ENCODE data around the gene LIN7C. TPM values are rescaled to one million over a fixed set of nuclear protein-coding genes. Genes with fewer than 3 reads are reported as not detected.

LIN7C gene
- total RNA-seq, 1 experiment from 2014 or later: 31.1 TPM

DNA sequence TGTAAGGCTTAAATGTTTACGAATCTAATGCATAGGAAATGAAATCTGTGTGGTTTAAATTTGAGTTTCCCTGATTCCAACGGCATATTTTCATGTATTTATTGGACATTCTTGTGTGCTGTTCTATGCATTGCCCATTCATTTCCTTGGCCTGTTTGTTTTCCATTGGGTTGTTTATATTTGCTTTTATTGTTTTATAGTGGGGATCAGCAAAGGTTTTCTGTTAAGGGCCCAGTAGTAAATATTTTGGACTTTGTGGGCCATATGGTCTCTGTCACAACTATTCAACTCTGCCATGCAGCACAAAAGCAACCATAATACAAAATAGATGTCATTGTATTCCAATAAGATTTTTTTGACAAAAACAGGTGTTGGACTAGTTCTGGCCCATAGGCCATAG lies 28.7 kb downstream of the LIN7C start:
- in situ Hi-C loops (cut with HindIII; ENCODE audit: low pct_unique_long_range_greater_than_20kb, low sequenced_read_pairs): no loop called here
- no peak for DNase-seq (ENCODE audit: low read depth, low spot score)

DNA sequence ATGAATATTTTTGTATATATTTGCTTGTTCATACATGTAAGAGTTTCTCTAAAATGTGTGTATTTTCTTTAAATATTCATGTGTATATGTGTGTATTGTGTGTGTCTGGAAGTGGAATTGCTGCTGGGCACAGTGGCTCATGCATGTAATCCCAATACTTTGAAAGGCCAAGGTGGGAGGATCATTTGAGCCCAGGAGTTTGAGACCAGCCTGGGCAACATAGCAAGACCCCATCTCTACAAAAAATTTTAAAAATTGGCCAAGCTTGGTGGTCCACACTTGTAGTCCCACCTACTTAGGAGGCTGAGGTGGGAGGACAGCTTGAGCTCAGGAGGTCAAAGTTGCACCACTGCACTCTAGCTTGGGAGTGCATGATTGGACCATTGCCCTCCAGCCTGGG lies 29.3 kb downstream of the LIN7C start:
- in situ Hi-C loops (cut with HindIII; ENCODE audit: low pct_unique_long_range_greater_than_20kb, low sequenced_read_pairs): no loop called here
- DNase-seq (ENCODE audit: low read depth, low spot score): no peak

DNA sequence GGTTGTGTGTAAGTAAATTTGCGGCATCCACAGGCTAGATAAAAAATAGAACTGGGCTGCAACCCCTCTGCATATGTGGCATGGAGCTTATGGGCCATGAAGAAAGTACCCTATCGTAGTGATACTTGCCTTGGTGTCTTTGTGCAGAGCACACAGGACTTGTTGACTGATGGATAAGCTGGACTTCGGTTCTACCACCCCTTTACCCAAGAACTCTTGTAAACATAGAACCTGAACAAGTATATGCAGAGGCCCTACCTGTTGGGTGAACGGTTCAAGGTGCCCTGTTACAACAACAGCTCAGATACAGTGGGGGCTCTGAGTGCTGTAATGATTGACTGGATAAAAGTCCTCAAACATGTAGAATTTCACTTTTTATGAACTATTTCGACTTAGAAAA lies 30.9 kb downstream of the LIN7C start:
- in situ Hi-C loops (cut with HindIII; ENCODE audit: low pct_unique_long_range_greater_than_20kb, low sequenced_read_pairs): no loop called here
- no peak for DNase-seq (ENCODE audit: low read depth, low spot score)

DNA sequence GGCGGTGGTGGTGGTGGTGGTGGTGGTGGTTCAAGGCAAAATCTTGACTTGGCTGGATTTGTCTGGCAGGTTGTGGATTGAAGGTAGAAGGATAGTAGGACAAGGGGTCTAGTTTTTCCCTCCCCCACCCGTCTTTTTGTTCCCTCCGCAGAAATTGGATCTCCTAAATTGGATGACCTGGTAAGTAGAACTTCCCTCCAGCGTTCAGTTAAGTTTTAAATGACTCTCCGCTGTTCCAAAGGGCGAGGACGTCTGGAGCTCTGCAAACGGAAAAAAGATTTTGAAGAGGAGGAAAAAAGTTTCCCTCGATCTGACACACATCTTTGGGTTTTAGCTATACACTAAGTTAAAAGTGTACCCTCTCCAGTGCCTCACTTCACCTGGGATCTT lies 33.6 kb downstream of the LIN7C start:
- no peak for DNase-seq (ENCODE audit: low read depth, low spot score)
- in situ Hi-C loops (cut with HindIII; ENCODE audit: low pct_unique_long_range_greater_than_20kb, low sequenced_read_pairs): no loop called here

DNA sequence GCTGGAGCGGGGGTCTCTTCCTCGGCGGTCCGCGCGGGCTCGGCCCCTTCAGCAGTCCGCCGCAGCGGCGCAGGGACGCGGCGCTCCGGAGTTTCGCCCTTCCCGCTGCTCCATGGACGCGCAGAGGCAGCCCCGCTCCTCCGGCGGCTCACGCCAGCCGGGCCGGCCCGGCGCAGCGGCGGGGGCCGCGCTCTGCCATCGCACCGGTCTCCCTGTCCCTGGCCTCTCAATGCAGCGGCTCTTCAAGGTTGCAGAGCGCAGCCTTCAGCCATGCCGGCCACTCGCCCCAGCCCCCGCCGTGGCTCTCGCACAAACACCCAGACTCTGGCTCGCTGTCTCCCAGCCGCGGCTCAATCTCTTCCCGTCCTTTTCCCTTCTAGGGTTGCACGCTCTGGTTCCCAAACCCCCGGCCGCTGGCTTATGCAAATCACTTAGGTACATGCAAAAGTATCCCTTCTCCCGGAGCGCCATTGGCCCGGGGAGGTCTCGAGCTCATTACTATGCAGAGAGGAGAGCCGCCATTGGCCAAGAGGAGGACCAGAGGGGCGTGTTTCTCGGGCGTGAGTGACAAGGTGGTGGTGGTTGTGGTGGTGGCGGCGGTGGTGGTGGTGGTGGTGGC lies 34.1 kb downstream of the LIN7C start, which contains the start of gene LGR4:
Gene LGR4, minus strand, starts transcription at position 393 of the 619 bp plus-strand sequence. CDS start 488 bp downstream, outside the sequence.
- DNase-seq (ENCODE audit: low read depth, low spot score): peak; percentile 95
- in situ Hi-C loops (cut with HindIII; ENCODE audit: low pct_unique_long_range_greater_than_20kb, low sequenced_read_pairs): no loop called here

DNA sequence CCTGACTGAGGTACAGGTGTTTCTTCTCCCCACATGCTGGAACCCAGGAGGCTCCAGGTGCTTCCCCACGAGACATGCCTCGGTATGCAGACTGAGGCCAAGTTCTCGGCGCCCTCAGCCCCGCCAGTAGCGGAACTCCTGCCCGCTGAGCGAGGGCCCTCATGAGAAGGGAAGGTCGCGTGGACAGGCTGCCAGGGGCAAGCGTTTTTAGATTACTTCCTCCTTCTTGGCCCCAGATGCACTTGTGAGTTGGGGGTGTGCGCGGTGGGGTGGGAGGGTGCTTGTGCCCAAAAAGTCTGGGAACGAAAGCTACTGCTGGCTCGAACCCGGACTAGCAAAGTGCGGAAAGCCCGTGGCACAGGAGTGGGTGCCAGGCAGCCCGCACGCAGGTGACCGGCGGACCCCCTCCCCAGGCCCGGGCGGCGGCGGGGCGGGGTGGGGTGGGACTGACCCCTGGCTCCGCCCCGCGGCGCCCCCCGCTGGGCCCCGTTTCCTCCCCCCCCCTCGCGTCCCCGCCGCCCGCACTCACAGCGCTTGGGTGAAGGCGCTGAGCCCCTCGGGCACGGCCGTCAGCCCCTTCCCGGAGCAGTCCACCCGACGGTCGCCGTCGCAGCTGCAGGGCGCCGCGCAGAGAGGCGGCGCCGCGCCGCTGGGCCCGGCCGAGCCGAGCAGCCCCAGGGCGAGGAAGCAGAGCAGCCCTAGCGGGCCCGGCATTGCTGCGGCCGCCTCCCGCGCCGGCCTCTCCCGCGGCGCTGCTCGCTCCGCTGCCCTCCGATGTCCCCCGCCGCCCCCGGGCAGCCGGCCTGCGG lies 34.8 kb downstream of the LIN7C start:
- no peak for DNase-seq (ENCODE audit: low read depth, low spot score)
- in situ Hi-C loops (cut with HindIII; ENCODE audit: low pct_unique_long_range_greater_than_20kb, low sequenced_read_pairs): no loop called here

DNA sequence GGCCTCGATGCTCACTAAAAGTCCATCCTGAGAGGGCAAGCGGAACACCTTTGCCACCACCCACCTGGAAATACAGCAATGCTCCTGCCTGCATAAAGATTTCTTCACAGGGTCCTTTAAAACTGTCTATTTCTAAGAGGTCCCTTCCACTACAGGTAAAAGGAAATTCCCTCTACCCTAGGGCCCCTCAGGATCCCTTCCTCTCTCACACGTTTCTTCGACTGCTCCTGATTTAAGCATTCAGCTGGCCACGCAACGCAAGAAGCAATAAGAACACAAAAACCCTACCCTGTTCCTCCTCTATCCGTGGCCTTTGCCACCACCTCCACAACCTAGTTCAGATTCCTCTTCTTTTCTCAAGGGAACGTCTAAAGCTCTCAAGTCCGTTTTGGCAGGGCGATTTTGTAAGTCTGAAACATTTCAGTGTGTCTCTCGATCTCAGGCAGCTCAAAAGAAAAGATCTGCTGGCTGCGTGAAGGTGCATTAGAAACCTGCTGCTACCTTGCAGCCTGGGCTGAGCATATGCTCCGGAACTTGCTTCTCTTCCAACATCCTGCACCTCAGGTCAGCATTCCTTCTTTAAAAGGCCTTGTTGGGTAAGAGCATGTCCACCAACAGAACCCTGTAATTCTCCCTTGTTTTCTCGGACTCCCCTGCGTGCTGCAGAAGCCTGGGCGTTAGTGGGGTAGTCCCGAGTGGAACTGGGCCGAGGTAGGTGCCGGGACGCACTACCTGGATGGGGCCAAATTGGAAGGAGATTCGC lies 35.6 kb downstream of the LIN7C start:
- in situ Hi-C loops (cut with HindIII; ENCODE audit: low pct_unique_long_range_greater_than_20kb, low sequenced_read_pairs): no loop called here
- no peak for DNase-seq (ENCODE audit: low read depth, low spot score)

DNA sequence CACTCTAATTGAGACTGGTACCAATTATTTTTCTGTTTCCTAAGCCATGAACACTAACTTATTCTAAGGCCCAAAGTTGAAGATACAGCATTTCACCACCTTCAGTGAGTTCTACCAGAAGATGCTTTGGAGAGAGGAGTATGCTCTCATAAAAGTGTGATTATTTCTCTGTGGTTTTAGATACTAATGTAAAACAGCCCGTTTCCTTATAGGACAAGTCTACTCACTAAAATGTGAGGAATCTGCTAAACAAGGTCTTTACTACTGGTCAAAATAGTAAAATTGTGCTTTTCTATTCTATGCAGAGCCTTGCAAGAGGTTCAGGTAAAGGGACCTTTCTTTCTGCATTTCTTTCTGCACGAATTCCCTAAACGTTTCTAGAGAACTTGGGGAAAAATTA lies 36.4 kb downstream of the LIN7C start:
- in situ Hi-C loops (cut with HindIII; ENCODE audit: low pct_unique_long_range_greater_than_20kb, low sequenced_read_pairs): no loop called here

DNA sequence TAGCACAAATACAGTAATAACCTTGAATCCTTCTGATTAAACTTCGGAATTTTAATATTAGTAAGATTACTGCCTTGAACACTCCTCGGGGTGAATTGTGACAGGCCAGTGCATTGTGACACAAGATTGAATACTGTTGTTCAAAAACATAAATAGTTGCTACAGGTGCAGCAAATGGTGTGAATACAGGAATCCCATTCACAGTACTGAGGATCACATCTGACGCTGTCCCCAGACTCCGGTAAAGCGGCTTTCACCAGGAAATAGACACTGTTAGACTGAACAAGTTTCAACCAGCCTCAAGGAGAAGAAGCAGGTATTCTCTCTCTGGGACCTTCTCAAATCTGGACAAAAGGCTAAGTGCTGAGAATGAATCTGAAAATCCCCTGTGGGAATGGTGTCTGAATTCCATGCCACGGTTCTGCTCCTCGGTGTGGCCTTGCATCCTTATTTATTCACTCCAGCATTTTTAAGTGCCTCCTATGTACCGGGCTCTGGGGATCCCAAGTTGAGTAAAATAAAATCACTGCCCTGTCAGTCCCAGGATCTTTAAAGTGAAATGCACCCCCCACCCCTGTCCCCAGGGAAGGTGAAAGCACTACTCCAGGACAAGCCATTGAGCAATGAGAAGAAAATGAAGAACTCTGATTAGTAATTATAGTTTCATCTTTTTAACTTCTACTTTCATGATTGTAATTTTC lies 37.4 kb downstream of the LIN7C start:
- DNase-seq (ENCODE audit: low read depth, low spot score): no peak
- in situ Hi-C loops (cut with HindIII; ENCODE audit: low pct_unique_long_range_greater_than_20kb, low sequenced_read_pairs): no loop called here

More for the DNA sequence above, 36.4 kb downstream of the LIN7C start:
- no peak for DNase-seq (ENCODE audit: low read depth, low spot score)

DNA sequence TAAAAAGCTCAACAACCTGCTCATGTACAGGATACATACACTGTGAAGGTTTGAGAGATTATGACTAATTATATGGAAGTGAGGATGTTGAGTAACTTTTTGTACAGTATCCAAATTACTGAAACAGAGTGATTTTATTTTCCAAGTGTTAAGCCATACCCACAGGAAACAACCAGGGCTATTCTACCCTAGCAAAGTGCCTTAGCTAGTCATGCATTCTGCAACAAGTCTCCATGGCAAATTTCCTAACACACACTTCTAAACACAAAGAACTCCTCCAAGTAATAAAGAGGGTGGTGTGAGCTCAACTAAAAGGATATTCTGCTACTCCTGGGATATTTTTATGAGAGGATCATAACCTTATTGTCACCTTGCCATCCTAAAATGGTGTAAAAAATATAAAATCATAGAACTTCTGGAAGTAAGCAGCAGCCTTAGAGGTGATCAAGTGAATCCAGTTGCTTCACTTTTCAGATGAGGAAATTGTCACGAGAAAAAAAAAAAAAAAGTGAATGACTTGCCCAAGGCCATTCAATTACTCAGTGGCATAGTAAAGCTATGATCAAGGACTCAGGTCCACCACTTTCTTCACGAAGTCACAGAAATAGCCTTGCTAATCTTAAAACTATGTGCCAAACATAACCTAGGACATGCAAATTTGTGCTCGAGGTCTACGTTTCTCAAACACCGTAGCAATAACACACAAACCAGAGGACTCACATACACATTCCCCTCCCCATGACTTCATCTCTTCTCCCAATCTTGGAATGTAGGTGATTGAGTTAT lies 38.2 kb downstream of the LIN7C start:
- in situ Hi-C loops (cut with HindIII; ENCODE audit: low pct_unique_long_range_greater_than_20kb, low sequenced_read_pairs): no loop called here
- DNase-seq (ENCODE audit: low read depth, low spot score): peak; percentile 63

DNA sequence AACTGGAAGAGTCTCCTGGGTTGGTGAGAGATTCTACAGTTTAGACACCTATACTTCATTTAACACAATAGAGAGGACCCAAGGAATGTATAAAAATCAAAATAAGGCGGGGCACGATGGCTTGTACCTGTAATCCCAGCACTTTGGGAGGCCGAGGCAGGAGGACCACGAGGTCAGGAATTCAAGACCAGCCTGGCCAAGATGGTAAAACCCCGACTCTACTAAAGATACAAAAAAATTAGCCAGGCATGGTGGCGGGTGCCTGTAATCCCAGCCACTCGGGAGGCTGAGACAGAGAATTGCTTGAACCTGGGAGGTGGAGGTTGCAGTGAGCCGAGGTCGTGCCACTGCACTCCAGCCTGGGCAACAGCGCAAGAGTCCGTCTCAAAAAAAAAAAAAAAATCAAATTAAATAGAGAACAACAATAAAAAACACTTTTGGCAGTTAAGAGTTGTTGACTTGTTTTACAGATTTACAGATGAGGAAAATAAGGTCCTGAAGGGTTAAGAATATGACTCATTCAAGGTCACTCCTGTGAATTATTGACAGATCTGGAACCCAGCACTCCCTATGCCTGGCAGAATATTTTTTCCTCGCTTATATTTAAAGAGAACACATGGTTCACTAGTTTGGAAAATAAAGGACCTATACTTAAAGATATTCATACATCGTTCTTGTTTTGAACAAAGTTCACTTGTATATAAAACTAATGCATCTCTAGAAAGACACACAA lies 39.2 kb downstream of the LIN7C start:
- in situ Hi-C loops (cut with HindIII; ENCODE audit: low pct_unique_long_range_greater_than_20kb, low sequenced_read_pairs): no loop called here
- DNase-seq (ENCODE audit: low read depth, low spot score): no peak

DNA sequence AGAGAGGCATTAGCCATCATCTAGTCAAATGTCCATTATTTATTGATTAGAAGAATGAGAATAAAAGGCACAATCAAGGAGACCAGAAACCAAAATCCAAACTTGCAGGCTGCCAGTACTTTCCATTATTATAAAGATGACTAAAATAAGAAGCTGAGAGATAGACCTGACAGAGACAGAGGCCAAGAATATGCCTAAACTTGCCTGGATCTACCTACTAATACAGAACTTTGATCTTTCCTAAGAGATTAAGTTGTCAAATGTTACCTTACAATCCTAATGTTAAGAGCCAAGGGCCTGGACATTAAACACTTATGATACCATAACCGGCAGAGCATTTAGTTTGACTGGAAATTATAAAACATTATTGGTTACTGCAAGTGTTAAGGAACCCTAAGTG lies 40.2 kb downstream of the LIN7C start:
- DNase-seq (ENCODE audit: low read depth, low spot score): no peak
- in situ Hi-C loops (cut with HindIII; ENCODE audit: low pct_unique_long_range_greater_than_20kb, low sequenced_read_pairs): no loop called here

DNA sequence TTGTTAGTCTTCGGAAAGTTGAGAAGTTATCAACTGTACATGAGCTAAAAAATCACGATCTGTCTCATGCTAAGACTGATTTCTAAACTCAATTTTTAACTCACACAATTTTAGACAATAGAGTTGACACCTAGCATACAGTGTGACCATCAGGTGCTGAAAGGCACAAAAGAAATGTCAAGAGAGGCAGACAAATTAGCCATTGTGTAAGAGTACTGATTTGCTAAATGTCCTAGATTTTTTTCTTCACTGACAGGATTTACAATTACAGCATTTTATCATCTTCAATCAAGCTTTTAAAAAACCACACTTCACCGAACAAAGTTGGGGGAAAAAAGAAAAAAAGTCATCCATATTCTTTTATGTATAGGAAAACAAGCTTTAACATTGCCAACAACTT lies 40.9 kb downstream of the LIN7C start:
- DNase-seq (ENCODE audit: low read depth, low spot score): no peak
- in situ Hi-C loops (cut with HindIII; ENCODE audit: low pct_unique_long_range_greater_than_20kb, low sequenced_read_pairs): no loop called here

DNA sequence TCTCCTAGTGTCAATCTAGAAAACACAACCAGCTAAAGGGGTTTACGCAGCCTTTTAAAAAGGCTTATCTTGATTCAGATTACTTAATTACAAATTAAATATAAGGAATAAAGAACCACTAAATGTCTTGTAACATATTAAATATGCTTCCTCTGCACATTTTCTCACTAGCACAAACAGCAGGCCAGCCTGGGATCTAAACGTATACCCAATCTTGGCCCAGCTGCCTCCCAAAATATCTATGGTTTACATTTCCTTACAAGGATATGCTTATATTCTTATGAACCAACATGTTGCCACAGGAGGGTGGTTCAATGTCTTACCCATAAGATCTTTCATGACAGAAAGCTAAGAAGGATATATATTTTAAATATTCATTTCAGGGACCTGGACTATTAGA lies 41.7 kb downstream of the LIN7C start:
- in situ Hi-C loops (cut with HindIII; ENCODE audit: low pct_unique_long_range_greater_than_20kb, low sequenced_read_pairs): no loop called here
- DNase-seq (ENCODE audit: low read depth, low spot score): no peak

DNA sequence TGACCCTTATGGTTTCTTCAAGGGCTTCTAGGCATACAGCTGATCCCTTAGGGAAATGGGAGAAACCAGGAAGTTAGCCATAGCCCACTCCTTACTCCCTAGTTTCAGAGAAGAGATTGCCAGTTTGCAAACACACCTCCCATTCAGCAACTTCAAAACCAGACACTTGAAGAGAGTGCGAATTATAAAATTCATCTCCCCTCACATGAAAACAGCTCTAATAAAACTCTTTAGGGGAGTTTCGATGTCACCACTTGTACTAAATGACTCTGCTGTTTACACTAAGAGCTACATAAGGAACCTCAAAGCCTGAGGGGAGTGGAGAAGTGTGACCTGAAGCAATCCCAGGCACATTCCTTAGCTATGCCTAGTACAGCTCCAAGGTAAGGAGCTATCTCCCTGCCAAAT lies 42.3 kb downstream of the LIN7C start:
- peak; percentile 62 for DNase-seq (ENCODE audit: low read depth, low spot score)
- in situ Hi-C loops (cut with HindIII; ENCODE audit: low pct_unique_long_range_greater_than_20kb, low sequenced_read_pairs): no loop called here

DNA sequence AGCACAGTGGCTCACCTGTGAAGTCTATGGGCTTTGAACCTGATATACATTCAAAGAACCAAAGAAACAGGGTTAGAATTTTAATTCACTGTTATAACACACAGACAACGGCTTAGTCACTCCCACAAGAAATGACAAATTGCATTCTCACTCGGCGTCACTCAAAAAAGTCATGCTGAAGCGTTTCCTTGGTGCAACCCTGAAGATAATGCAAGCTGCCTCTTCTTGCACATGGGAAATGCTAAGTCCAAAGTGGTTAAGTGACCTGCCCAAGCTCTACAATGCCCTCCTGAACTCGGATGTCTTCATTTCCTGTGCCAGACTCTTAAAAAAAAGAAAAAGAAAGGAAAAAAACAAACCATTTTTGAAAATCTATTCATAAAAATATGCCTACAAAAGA lies 44.0 kb downstream of the LIN7C start:
- DNase-seq (ENCODE audit: low read depth, low spot score): no peak
- in situ Hi-C loops (cut with HindIII; ENCODE audit: low pct_unique_long_range_greater_than_20kb, low sequenced_read_pairs): no loop called here

All from SK-MEL-5 (cell line).